Liver (tissue), 3 donors: ENCODE data around the gene CD33.

ENCODE experiments used
- EGR1 ChIP-seq, 2 donors: IDR thresholded peaks; 2 replicates each; pipeline ENCODE4 v1.6.1; 2016 to 2018; ENCODE audit warnings: antibody characterized with exemption in 2 of 2, low read depth in 2 of 2
- FOXA1 ChIP-seq: IDR thresholded peaks from 2 replicates; pipeline ENCODE4 v1.6.1; 2016; ENCODE audit warnings: antibody characterized with exemption
- GABPA ChIP-seq, 2 donors: IDR thresholded peaks in 1 of 2; conservative IDR thresholded peaks in 1 of 2; 2 replicates each; pipeline ENCODE4 v1.6.1; 2016; ENCODE audit warnings: antibody characterized with exemption in 2 of 2, mild to moderate bottlenecking in 1 of 2, moderate library complexity in 1 of 2
- JUND ChIP-seq, 2 donors: IDR thresholded peaks; 2 replicates each; pipeline ENCODE4 v1.6.1; 2016; ENCODE audit warnings: antibody characterized with exemption in 2 of 2
- MAX ChIP-seq: IDR thresholded peaks from 2 replicates; pipeline ENCODE4 v1.6.1; 2016; ENCODE audit warnings: antibody characterized with exemption
- RAD21 ChIP-seq, 2 donors: IDR thresholded peaks; 2 replicates each; pipeline ENCODE4 v1.6.1; 2016; ENCODE audit warnings: antibody characterized with exemption in 2 of 2, mild to moderate bottlenecking in 2 of 2
- SP1 ChIP-seq: IDR thresholded peaks from 2 replicates; pipeline ENCODE4 v1.6.1; 2018; ENCODE audit warnings: antibody characterized with exemption, mild to moderate bottlenecking
- TAF1 ChIP-seq: conservative IDR thresholded peaks from 2 replicates; pipeline ENCODE4 v1.6.1; 2016; ENCODE audit warnings: antibody characterized with exemption, mild to moderate bottlenecking
- YY1 ChIP-seq: IDR thresholded peaks from 2 replicates; pipeline ENCODE4 v1.6.1; 2016; ENCODE audit warnings: antibody characterized with exemption, mild to moderate bottlenecking
- TF ChIP-seq, protein P1 (sequence below): fragments of 150-350 bp; IDR thresholded peaks from 2 replicates; pipeline ENCODE4 v1.5.1; 2017; ENCODE audit warnings: improper control_type of control experiment, low read depth, low read length; ENCODE audit not compliant: missing input control
- TF ChIP-seq, protein P2 (sequence below): IDR thresholded peaks from 2 replicates; pipeline ENCODE4 v1.6.1; 2016; ENCODE audit warnings: antibody characterized with exemption
- TF ChIP-seq, protein P3 (sequence below): IDR thresholded peaks from 2 replicates; pipeline ENCODE4 v1.6.1; 2016; ENCODE audit warnings: antibody characterized with exemption
- TF ChIP-seq, protein P4 (sequence below): IDR thresholded peaks from 2 replicates; pipeline ENCODE4 v1.6.1; 2016; ENCODE audit warnings: antibody characterized with exemption, mild to moderate bottlenecking
- donor health status: healthy.
- donor health status: healthy.

DNA sequence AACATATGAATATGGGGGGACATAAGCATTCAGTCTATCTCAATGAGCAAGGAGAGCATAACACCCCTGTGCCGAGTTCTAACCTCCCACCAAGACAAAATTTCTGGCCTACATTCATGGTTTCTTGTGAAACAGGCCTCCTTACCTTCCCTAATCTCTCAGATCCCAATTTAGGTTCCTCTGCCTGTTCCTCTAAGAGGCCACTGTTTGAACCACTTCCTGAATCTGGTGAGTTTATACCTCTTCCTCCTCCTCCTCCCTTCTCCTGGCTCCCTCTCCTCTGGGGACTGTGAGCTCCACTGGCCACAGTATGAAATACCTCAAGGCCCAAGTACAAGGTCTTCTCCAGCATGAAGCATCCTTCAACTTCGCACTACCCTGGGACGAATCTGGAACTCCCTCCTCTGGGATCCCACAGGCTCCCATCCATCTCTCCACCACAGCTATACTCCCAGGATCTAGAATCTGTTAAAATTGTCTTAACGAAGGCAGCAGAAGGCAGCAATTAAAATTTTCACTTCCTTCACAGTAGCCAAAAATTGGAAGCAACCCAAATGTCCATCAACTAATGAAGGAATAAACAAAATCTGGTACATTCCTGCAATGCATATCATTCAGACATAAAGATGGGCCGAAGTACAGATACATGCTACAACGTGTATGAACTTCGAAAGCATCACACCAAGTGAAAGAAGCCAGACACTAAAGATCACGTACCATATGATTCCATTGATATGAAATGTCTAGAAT, 18.2 kb downstream of the CD33 start:
- TF ChIP-seq JUND (IDR thresholded peaks at IDR 0.05) = no peak
- no peak for TF ChIP-seq RAD21 (IDR thresholded peaks at IDR 0.05)
- TF ChIP-seq EGR1 (IDR thresholded peaks at IDR 0.05; ENCODE audit: low read depth in 2 of 2) = no peak
- TF ChIP-seq MAX = no peak
- TF ChIP-seq FOXA1 = no peak
- TF ChIP-seq, protein P1, sequence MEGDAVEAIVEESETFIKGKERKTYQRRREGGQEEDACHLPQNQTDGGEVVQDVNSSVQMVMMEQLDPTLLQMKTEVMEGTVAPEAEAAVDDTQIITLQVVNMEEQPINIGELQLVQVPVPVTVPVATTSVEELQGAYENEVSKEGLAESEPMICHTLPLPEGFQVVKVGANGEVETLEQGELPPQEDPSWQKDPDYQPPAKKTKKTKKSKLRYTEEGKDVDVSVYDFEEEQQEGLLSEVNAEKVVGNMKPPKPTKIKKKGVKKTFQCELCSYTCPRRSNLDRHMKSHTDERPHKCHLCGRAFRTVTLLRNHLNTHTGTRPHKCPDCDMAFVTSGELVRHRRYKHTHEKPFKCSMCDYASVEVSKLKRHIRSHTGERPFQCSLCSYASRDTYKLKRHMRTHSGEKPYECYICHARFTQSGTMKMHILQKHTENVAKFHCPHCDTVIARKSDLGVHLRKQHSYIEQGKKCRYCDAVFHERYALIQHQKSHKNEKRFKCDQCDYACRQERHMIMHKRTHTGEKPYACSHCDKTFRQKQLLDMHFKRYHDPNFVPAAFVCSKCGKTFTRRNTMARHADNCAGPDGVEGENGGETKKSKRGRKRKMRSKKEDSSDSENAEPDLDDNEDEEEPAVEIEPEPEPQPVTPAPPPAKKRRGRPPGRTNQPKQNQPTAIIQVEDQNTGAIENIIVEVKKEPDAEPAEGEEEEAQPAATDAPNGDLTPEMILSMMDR = no peak
- no peak for TF ChIP-seq TAF1
- TF ChIP-seq, protein P2, sequence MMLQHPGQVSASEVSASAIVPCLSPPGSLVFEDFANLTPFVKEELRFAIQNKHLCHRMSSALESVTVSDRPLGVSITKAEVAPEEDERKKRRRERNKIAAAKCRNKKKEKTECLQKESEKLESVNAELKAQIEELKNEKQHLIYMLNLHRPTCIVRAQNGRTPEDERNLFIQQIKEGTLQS = no peak
- TF ChIP-seq, protein P3, sequence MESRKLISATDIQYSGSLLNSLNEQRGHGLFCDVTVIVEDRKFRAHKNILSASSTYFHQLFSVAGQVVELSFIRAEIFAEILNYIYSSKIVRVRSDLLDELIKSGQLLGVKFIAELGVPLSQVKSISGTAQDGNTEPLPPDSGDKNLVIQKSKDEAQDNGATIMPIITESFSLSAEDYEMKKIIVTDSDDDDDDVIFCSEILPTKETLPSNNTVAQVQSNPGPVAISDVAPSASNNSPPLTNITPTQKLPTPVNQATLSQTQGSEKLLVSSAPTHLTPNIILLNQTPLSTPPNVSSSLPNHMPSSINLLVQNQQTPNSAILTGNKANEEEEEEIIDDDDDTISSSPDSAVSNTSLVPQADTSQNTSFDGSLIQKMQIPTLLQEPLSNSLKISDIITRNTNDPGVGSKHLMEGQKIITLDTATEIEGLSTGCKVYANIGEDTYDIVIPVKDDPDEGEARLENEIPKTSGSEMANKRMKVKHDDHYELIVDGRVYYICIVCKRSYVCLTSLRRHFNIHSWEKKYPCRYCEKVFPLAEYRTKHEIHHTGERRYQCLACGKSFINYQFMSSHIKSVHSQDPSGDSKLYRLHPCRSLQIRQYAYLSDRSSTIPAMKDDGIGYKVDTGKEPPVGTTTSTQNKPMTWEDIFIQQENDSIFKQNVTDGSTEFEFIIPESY = no peak
- TF ChIP-seq YY1 = no peak
- no peak for TF ChIP-seq GABPA (IDR thresholded peaks at IDR 0.05 in 1 of 2, conservative IDR thresholded peaks at IDR 0.05 in 1 of 2)
- TF ChIP-seq, protein P4, sequence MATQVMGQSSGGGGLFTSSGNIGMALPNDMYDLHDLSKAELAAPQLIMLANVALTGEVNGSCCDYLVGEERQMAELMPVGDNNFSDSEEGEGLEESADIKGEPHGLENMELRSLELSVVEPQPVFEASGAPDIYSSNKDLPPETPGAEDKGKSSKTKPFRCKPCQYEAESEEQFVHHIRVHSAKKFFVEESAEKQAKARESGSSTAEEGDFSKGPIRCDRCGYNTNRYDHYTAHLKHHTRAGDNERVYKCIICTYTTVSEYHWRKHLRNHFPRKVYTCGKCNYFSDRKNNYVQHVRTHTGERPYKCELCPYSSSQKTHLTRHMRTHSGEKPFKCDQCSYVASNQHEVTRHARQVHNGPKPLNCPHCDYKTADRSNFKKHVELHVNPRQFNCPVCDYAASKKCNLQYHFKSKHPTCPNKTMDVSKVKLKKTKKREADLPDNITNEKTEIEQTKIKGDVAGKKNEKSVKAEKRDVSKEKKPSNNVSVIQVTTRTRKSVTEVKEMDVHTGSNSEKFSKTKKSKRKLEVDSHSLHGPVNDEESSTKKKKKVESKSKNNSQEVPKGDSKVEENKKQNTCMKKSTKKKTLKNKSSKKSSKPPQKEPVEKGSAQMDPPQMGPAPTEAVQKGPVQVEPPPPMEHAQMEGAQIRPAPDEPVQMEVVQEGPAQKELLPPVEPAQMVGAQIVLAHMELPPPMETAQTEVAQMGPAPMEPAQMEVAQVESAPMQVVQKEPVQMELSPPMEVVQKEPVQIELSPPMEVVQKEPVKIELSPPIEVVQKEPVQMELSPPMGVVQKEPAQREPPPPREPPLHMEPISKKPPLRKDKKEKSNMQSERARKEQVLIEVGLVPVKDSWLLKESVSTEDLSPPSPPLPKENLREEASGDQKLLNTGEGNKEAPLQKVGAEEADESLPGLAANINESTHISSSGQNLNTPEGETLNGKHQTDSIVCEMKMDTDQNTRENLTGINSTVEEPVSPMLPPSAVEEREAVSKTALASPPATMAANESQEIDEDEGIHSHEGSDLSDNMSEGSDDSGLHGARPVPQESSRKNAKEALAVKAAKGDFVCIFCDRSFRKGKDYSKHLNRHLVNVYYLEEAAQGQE = no peak
- no peak for TF ChIP-seq SP1
